H9 (cell line): ENCODE data around the gene YAE1. TPM values are rescaled to one million over a fixed set of nuclear protein-coding genes. Genes with fewer than 3 reads are reported as not detected.

Experiments
- DNase-seq: peaks from one replicate; pipeline ENCODE4 v3.0.0-alpha.2; 2017
- H2AFZ ChIP-seq: one replicate; pipeline ENCODE4 v1.6.1; 2013; ENCODE audit warnings: mild to moderate bottlenecking, low read length, control low read depth, moderate library complexity
- H2AK5ac ChIP-seq: 2 replicates; pipeline ENCODE4 v1.6.1; 2013; ENCODE audit warnings: low read length, control low read depth, mixed read lengths; ENCODE audit not compliant: insufficient read length
- H2BK120ac ChIP-seq: one replicate; pipeline ENCODE4 v1.6.1; 2013; ENCODE audit warnings: low read depth, mild to moderate bottlenecking, low read length, control low read depth, inconsistent platforms; ENCODE audit not compliant: poor library complexity, severe bottlenecking
- H2BK12ac ChIP-seq: 2 replicates; pipeline ENCODE4 v1.6.1; 2013; ENCODE audit warnings: low read length, control low read depth, mixed read lengths, low read depth; ENCODE audit not compliant: insufficient read length
- H2BK15ac ChIP-seq: 2 replicates; pipeline ENCODE4 v1.6.1; 2013; ENCODE audit warnings: low read depth, low read length, control low read depth
- H2BK20ac ChIP-seq: one replicate; pipeline ENCODE4 v1.6.1; 2013; ENCODE audit warnings: low read depth, mild to moderate bottlenecking, low read length, control low read depth, inconsistent platforms; ENCODE audit not compliant: poor library complexity, severe bottlenecking
- H2BK5ac ChIP-seq: 2 replicates; pipeline ENCODE4 v1.6.1; 2013; ENCODE audit warnings: low read length, control low read depth, mixed read lengths; ENCODE audit not compliant: insufficient read length
- H3K14ac ChIP-seq: 2 replicates; pipeline ENCODE4 v1.6.1; 2013; ENCODE audit warnings: low read length, control low read depth; ENCODE audit not compliant: insufficient read depth
- H3K18ac ChIP-seq: 2 replicates; pipeline ENCODE4 v1.6.1; 2013; ENCODE audit warnings: low read depth, mild to moderate bottlenecking, mixed read lengths, low read length, control low read depth; ENCODE audit not compliant: insufficient read length
- H3K23ac ChIP-seq: 2 replicates; pipeline ENCODE4 v1.6.1; 2013; ENCODE audit warnings: low read length, control low read depth, mixed read lengths, low read depth; ENCODE audit not compliant: insufficient read length
- H3K23me2 ChIP-seq: 2 replicates; pipeline ENCODE4 v1.6.1; 2013; ENCODE audit warnings: low read depth, mild to moderate bottlenecking, mixed read lengths, low read length, control low read depth; ENCODE audit not compliant: insufficient read length, poor library complexity, severe bottlenecking
- H3K27ac ChIP-seq: 2 replicates; pipeline ENCODE4 v1.5.1; 2013; ENCODE audit warnings: low read length, control low read depth, mixed read lengths, low read depth; ENCODE audit not compliant: insufficient read length
- H3K27me3 ChIP-seq: 2 replicates; pipeline ENCODE4 v1.6.1; 2013; ENCODE audit warnings: low read length, control low read depth, inconsistent platforms; ENCODE audit not compliant: insufficient read depth
- H3K4ac ChIP-seq: 2 replicates; pipeline ENCODE4 v1.6.1; 2013; ENCODE audit warnings: low read depth, mild to moderate bottlenecking, control low read depth, inconsistent platforms, low read length, moderate library complexity
- H3K4me1 ChIP-seq: 2 replicates; pipeline ENCODE4 v1.6.1; 2013; ENCODE audit warnings: low read length, control low read depth, inconsistent platforms; ENCODE audit not compliant: insufficient read depth
- H3K4me2 ChIP-seq: 2 replicates; pipeline ENCODE4 v1.6.1; 2013; ENCODE audit warnings: low read length, control low read depth, mixed read lengths; ENCODE audit not compliant: insufficient read length, insufficient read depth
- H3K56ac ChIP-seq: 2 replicates; pipeline ENCODE4 v1.6.1; 2013; ENCODE audit warnings: low read depth, mild to moderate bottlenecking, mixed read lengths, low read length, control low read depth; ENCODE audit not compliant: insufficient read length
- H3K79me1 ChIP-seq: 2 replicates; pipeline ENCODE4 v1.6.1; 2013; ENCODE audit warnings: low read depth, mild to moderate bottlenecking, moderate library complexity, low read length, control low read depth, inconsistent platforms; ENCODE audit not compliant: insufficient read depth, poor library complexity, severe bottlenecking
- H3K79me2 ChIP-seq: 2 replicates; pipeline ENCODE4 v1.6.1; 2013; ENCODE audit warnings: low read length, control low read depth, inconsistent platforms; ENCODE audit not compliant: insufficient read depth
- H3K9ac ChIP-seq: 2 replicates; pipeline ENCODE4 v1.6.1; 2013; ENCODE audit warnings: low read length, control low read depth, mixed read lengths; ENCODE audit not compliant: insufficient read length; ENCODE audit errors: extremely low read depth
- H3K9me3 ChIP-seq: one replicate; pipeline ENCODE4 v1.6.1; 2013; ENCODE audit warnings: low read depth, low read length, inconsistent platforms; ENCODE audit not compliant: control insufficient read depth
- H3T11ph ChIP-seq: one replicate; pipeline ENCODE4 v1.6.1; 2013; ENCODE audit warnings: mild to moderate bottlenecking, low read length, control low read depth, inconsistent platforms
- H4K20me1 ChIP-seq: one replicate; pipeline ENCODE4 v1.6.1; 2013; ENCODE audit not compliant: control insufficient read depth, insufficient read length, insufficient read depth
- H4K5ac ChIP-seq: 2 replicates; pipeline ENCODE4 v1.6.1; 2013; ENCODE audit warnings: low read depth, mild to moderate bottlenecking, mixed read lengths, low read length, control low read depth; ENCODE audit not compliant: insufficient read length
- H4K8ac ChIP-seq: replicated peaks from 2 replicates; pipeline ENCODE4 v1.6.1; 2013; ENCODE audit warnings: low read length, control low read depth, mixed read lengths, low read depth; ENCODE audit not compliant: insufficient read length
- H4K91ac ChIP-seq: 2 replicates; pipeline ENCODE4 v1.6.1; 2013; ENCODE audit warnings: low read depth, mild to moderate bottlenecking, moderate library complexity, mixed read lengths, low read length, control low read depth; ENCODE audit not compliant: insufficient read length
- H3K27ac Mint-ChIP-seq, 3 experiments: 2 replicates in 2 of 3; 3 replicates in 1 of 3; pipeline ENCODE4 v1.8.0; 2020 to 2021; ENCODE audit warnings: mixed read lengths in 3 of 3, mild to moderate bottlenecking in 1 of 3, moderate library complexity in 1 of 3
- H3K27me3 Mint-ChIP-seq: 2 replicates; pipeline ENCODE4 v1.8.0; 2021; ENCODE audit warnings: low read depth, mild to moderate bottlenecking, moderate library complexity, mixed read lengths
- H3K36me3 Mint-ChIP-seq, 3 experiments: 2 replicates in 2 of 3; 3 replicates in 1 of 3; pipeline ENCODE4 v1.8.0; 2020 to 2021; ENCODE audit warnings: low read depth in 3 of 3, mixed read lengths in 3 of 3; ENCODE audit not compliant: insufficient read depth in 1 of 3
- H3K4me1 Mint-ChIP-seq, 2 experiments: 2 replicates each; pipeline ENCODE4 v1.8.0; 2020; ENCODE audit warnings: mixed read lengths in 2 of 2
- H3K4me3 Mint-ChIP-seq, 2 experiments: 2 replicates in 1 of 2; 3 replicates in 1 of 2; pipeline ENCODE4 v1.8.0; 2020 to 2021; ENCODE audit warnings: mild to moderate bottlenecking in 2 of 2, mixed read lengths in 2 of 2, moderate library complexity in 1 of 2
- H3K9me3 Mint-ChIP-seq, 2 experiments: 2 replicates in 1 of 2; 3 replicates in 1 of 2; pipeline ENCODE4 v1.8.0; 2020; ENCODE audit warnings: mild to moderate bottlenecking in 2 of 2, mixed read lengths in 2 of 2, moderate library complexity in 1 of 2
- CTCF ChIP-seq: fragments of 200-600 bp; sonication (generic); conservative IDR thresholded peaks from 3 replicates; pipeline ENCODE4 v1.8.0; 2021; ENCODE audit warnings: antibody characterized with exemption, mild to moderate bottlenecking
- WGBS: extraction: QIAGEN DNeasy Blood & Tissue Kit; methylation state at CpG from one replicate; pipeline ENCODE4 v1.1.7; 2013; ENCODE audit warnings: missing lambda C conversion rate, low lambda C conversion rate, mixed read lengths; ENCODE audit not compliant: insufficient read length; ENCODE audit errors: extremely low coverage; 5-methylcytosine and 5-hydroxymethylcytosine counted together
- total RNA-seq: library from RNA; stranded (reverse); gene quantifications from 2 replicates; pipeline ENCODE4 v1.2.1, GENCODE V29; 2021

Gene YAE1
- total RNA-seq, 1 experiment from 2014 or later = 28.8 TPM

GRCh38 chr7:39517240-39517639 lies 49.0 kb upstream of the YAE1 start:
- no peak overlapping the region for H2BK5ac ChIP-seq
- TF ChIP-seq CTCF = no peak
- H3K9me3 ChIP-seq = no peaks in the 10 kb centered on the region
- no peaks in the 10 kb centered on the region for H3K79me2 ChIP-seq
- no peak overlapping the region for H4K8ac ChIP-seq
- H3T11ph ChIP-seq = no peak overlapping the region
- Mint-ChIP-seq H3K27me3 (no peaks in the 10 kb centered on the region), H3K9me3 (no peaks in the 10 kb centered on the region; a peak in 1 of 5 replicates), H3K36me3 (no peaks in the 10 kb centered on the region), H3K4me1 (peaks cover 8 to 10% of the 10 kb centered on the region in 2 experiments), H3K4me3 (no peak overlapping the region), H3K27ac (no peak overlapping the region)
- no peak overlapping the region for H2BK12ac ChIP-seq
- no peak overlapping the region for H4K91ac ChIP-seq
- no peaks in the 10 kb centered on the region; the same call in 1 of the 2 replicates for H3K4me1 ChIP-seq
- H2AFZ ChIP-seq = no peak overlapping the region
- no peak overlapping the region for H3K4me2 ChIP-seq
- no peak overlapping the region for H3K23ac ChIP-seq
- no peak overlapping the region for H3K9ac ChIP-seq
- no peak overlapping the region for H3K4ac ChIP-seq
- no peaks in the 10 kb centered on the region for H4K20me1 ChIP-seq
- H3K23me2 ChIP-seq = no peaks in the 10 kb centered on the region
- H3K27ac ChIP-seq = no peak overlapping the region
- no peaks in the 10 kb centered on the region for H3K79me1 ChIP-seq
- no CpG with 5 or more reads among the region's 3 CpGs for WGBS
- DNase-seq = no peak
- H3K56ac ChIP-seq = no peak overlapping the region
- no peak overlapping the region for H2BK120ac ChIP-seq
- no peak overlapping the region for H2AK5ac ChIP-seq
- no peak overlapping the region for H3K14ac ChIP-seq
- no peak overlapping the region for H3K18ac ChIP-seq
- no peak overlapping the region for H4K5ac ChIP-seq
- no peak overlapping the region for H2BK20ac ChIP-seq
- H2BK15ac ChIP-seq = no peak overlapping the region
- H3K27me3 ChIP-seq = no peaks in the 10 kb centered on the region
